ENCODE measurements around the gene ZBTB9.
A peak's percentile ranks its signal among the peaks of the same experiment; 100 is the strongest.

Gene ZBTB9

DNA sequence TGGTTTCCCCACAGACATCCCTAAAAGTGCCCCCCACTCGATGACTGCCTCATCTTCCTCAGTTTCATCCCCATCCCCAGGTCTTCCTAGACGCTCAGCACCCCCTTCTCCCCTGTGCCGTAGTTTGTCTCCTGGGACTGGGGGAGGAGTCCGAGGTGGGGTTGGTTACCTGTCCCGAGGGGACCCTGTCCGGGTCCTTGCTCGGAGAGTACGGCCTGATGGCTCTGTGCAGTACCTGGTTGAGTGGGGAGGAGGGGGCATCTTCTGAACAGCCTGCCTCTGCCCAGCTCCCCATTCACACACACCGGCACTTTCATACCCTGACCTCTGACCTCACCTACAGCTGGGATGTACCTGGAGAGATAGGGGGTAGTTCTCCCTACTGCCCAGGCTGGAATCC, 38.5 kb upstream of the ZBTB9 start:
- DNase-seq (ENCODE audit: extremely low read depth, low read depth): no peak
- H3K4me3 ChIP-seq (replicated peaks; ENCODE audit: low read depth, low read length): peak overlapping the region; percentile 97
- TF ChIP-seq, protein P1, sequence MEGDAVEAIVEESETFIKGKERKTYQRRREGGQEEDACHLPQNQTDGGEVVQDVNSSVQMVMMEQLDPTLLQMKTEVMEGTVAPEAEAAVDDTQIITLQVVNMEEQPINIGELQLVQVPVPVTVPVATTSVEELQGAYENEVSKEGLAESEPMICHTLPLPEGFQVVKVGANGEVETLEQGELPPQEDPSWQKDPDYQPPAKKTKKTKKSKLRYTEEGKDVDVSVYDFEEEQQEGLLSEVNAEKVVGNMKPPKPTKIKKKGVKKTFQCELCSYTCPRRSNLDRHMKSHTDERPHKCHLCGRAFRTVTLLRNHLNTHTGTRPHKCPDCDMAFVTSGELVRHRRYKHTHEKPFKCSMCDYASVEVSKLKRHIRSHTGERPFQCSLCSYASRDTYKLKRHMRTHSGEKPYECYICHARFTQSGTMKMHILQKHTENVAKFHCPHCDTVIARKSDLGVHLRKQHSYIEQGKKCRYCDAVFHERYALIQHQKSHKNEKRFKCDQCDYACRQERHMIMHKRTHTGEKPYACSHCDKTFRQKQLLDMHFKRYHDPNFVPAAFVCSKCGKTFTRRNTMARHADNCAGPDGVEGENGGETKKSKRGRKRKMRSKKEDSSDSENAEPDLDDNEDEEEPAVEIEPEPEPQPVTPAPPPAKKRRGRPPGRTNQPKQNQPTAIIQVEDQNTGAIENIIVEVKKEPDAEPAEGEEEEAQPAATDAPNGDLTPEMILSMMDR (IDR thresholded peaks at IDR 0.05; ENCODE audit: low read depth, low read length, missing control alignments): no peak

DNA sequence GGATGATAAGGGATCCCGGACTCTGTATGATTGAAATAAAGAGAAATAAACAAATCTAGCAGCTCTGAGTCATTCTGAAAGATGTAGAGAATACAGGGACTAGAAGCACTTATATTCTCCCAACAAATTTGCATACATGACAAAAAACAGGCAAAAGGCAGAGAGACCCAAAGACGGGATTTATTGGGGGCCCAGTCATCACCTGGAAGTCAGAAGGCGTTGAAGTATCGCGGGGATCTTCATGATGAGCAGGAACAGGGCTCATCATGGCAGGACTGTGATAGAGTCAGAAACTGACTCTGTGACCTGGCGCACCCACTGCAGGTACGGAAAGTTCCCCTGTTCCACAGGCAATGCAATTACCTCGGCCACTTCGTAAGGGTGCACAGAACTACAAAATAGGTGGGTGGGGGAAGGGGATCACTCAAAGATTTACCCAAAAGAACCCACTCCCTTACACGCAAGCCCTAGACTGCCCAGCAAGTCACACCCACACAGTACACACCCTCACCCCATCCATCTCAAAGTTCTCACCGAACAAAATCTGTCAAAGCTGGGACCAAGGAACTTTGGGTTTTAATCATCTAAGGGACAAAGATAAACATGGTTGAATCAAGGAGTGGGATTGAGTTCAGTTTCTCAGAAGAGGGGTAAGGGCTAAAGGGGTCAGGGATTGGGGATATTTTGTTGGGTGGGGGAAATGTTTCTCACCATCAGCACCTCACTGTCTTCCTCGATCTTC, 37.8 kb upstream of the ZBTB9 start:
- peak overlapping the region; percentile 97 for H3K4me3 ChIP-seq (replicated peaks; ENCODE audit: low read depth, low read length)
- TF ChIP-seq, protein P1 (IDR thresholded peaks at IDR 0.05; ENCODE audit: low read depth, low read length, missing control alignments): no peak
- DNase-seq (ENCODE audit: extremely low read depth, low read depth): no peak

DNA sequence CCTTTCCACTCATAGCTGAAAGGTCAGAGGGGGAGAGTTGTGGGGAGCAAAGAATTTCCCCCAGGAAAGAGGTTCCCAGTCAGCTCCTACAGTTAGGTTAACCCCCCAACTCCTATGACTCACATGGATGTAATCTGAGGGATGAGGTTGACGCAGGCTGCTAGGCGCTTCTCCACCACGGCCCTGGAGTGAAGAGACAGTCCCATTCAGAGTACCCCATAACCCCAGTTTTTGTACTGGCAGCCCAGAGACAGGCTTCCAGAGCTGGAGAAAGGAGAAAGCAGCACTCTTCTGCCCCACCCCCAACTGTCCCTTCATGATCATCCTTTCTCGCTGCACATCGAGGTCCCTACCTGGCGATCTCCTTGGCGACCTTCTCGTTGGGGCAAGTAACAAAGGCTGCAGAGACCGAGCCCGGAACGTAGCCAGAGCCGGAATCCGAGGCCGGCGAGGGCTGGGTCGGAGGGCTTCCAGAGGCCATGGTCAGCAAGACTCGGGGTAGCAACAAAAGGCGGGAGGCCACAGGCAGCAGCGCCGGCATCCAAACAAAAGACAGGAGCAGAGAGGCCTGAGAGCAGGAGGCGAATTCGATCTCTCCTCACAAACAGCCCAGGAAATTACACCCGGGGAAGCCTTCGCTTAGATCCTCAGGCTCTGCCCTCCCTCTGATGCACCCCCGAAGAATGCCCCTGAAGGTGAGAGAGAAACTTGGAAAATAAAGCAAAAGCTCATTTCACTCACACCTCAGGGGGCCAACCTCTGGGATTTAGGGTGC, 37.1 kb upstream of the ZBTB9 start:
- TF ChIP-seq, protein P1 (IDR thresholded peaks at IDR 0.05; ENCODE audit: low read depth, low read length, missing control alignments): no peak
- H3K4me3 ChIP-seq (replicated peaks; ENCODE audit: low read depth, low read length): peak overlapping the region; percentile 97
- no peak for DNase-seq (ENCODE audit: extremely low read depth, low read depth)

DNA sequence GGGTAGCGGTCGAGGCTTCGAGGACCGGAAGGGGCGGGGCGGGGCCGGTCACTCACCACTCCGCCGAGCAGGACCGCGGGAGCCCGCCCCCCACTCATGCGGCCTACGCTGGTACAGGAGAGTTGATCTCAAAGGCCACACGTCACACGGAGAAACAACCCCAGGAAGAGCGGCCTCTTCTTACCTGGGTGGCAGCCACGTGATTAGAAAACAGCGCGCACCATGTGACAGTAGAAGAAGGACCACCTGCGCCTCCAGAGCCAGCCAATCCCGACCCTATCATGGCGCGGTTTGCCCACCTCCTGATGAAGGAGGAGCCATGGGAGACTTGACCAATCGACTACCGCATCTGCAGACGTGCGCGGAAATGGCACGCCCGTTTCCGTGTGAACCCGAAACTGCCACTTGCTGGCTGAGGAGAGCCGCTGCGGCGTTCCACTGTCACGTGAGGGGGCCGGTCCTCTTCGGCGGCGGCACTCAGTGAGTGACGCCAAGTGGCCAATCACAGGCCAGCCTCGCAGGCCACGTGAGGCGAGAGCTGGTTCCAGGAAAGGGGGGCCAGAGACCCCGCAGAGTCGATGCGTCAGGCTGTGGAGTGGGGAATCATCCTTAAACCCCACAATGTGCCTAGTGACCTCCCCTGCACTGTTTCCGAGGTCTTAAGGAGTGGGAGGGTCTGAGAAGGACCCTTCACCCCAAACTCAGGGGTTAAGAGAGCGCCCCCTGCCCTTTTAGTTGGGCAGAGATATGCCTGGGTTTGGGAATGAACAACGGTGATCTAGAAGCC, 36.3 kb upstream of the ZBTB9 start, which contains the start of gene CUTA:
Gene CUTA (minus strand): TSS at position 205 of the 787 bp plus-strand sequence. CDS start 107 bp downstream, at position 98.
- DNase-seq (ENCODE audit: extremely low read depth, low read depth): peak; percentile 99
- H3K4me3 ChIP-seq (replicated peaks; ENCODE audit: low read depth, low read length): peak within 1 kb of the TSS; percentile 97
- TF ChIP-seq, protein P1 (IDR thresholded peaks at IDR 0.05; ENCODE audit: low read depth, low read length, missing control alignments): peak; percentile 38

DNA sequence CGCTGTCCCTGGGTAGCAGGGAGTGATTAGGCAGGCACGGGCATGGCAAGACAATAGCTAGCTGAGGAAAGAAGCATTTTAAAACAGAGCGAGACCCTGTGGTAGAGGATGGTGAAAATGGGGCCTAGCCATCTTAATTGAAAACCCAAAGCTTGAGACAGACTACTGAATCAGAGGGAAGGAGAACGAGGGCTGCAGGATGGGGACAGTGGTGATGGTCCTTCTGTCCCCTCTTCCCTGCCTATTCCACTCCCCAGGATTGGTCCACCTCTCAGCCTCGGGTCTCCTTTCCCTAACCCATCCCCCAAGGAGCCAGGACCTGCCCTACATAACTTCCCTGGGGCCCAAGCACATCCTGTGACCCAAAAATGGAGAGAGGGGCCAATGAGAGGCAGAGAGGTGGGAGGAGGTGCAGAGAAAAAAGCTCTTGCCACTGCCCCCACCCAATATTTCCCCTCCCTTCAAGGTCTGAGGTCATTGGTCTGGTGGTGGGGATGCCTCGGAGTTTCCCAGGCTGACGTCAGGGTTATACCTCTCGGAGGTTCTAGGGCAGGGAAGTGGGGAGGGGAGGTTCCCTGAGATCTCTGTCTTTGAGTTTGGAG, 35.6 kb upstream of the ZBTB9 start:
- no peak for DNase-seq (ENCODE audit: extremely low read depth, low read depth)
- peak overlapping the region; percentile 97 for H3K4me3 ChIP-seq (replicated peaks; ENCODE audit: low read depth, low read length)
- TF ChIP-seq, protein P1 (IDR thresholded peaks at IDR 0.05; ENCODE audit: low read depth, low read length, missing control alignments): no peak

Data from HFF-Myc (cell line).